Thyroid gland (tissue), 4 donors: Measurements from ENCODE around the gene AMBP.

Experiments used
- POLR2A ChIP-seq, 2 donors: fragments of 450-650 bp; IDR thresholded peaks; one replicate each; pipeline ENCODE4 v1.6.1; 2017; ENCODE audit warnings: antibody characterized with exemption in 2 of 2, mild to moderate bottlenecking in 2 of 2, moderate library complexity in 1 of 2
- TF ChIP-seq, protein P1 (sequence below), 6 experiments: fragments of 200-600 bp in 3 of 6; fragments of 450-650 bp in 3 of 6; sonication (generic) in 3 of 6; IDR thresholded peaks; one replicate each; pipeline ENCODE4 v1.5.1; 2016 to 2019; ENCODE audit warnings: antibody characterized with exemption in 6 of 6, mild to moderate bottlenecking in 2 of 6, inconsistent platforms in 1 of 6, moderate library complexity in 1 of 6

DNA sequence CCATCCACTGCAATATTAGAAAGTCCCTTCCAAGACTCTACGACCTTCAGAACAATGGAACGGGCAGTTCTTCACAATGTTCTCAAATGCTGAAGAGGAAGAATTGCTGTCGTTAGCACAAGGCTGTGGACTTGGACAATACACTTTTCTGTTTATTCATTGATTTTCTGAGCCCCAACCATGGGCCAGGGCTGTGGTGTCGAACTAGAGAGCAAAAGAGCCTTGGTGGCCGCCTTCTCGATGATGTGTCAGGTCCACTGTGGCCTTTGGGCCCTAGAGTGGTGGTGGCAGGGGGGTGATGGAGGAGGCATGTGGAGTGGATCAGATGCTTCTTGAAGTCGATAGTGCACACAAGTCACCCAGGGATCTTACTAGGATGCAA lies 39.5 kb upstream of the AMBP start:
- no peak for TF ChIP-seq POLR2A (IDR thresholded peaks at IDR 0.05)
- TF ChIP-seq, protein P1, sequence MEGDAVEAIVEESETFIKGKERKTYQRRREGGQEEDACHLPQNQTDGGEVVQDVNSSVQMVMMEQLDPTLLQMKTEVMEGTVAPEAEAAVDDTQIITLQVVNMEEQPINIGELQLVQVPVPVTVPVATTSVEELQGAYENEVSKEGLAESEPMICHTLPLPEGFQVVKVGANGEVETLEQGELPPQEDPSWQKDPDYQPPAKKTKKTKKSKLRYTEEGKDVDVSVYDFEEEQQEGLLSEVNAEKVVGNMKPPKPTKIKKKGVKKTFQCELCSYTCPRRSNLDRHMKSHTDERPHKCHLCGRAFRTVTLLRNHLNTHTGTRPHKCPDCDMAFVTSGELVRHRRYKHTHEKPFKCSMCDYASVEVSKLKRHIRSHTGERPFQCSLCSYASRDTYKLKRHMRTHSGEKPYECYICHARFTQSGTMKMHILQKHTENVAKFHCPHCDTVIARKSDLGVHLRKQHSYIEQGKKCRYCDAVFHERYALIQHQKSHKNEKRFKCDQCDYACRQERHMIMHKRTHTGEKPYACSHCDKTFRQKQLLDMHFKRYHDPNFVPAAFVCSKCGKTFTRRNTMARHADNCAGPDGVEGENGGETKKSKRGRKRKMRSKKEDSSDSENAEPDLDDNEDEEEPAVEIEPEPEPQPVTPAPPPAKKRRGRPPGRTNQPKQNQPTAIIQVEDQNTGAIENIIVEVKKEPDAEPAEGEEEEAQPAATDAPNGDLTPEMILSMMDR (IDR thresholded peaks at IDR 0.05): no peak
